GM11168 (cell line): Measurements from ENCODE around the gene FAM83F.
"Not testable (repeated sequence)": the region's sequence is repeated elsewhere in the genome, so short reads cannot be mapped to it uniquely, and the experiment has no call there.

Experiments
- in situ Hi-C: fragments of 300-500 bp; cut with MboI; formaldehyde crosslinking; loops from one replicate; pipeline ENCODE4 v1.12.0; 2022; ENCODE audit warnings: low sequenced_read_pairs; ENCODE audit not compliant: unreplicated experiment

FAM83F gene

GRCh38 chr22:39992088-39992826 lies 2.5 kb upstream of the FAM83F start:
- in situ Hi-C loops = no loop called here

- in situ Hi-C loops = not testable (repeated sequence)
Observed at GRCh38 chr22:39992894-39993293, 1.9 kb upstream of the FAM83F start.

GRCh38 chr22:39994041-39994565 lies 651 bp upstream of the FAM83F start:
- in situ Hi-C loops = no loop called here

- in situ Hi-C loops = no loop called here
Observed at GRCh38 chr22:39995393-39996252, 869 bp downstream of the FAM83F start.

GRCh38 chr22:39996732-39997131 lies 2.0 kb downstream of the FAM83F start:
- in situ Hi-C loops = no loop called here

- in situ Hi-C loops = no loop called here
Observed at GRCh38 chr22:39997421-39997820, 2.7 kb downstream of the FAM83F start.

GRCh38 chr22:39997939-39998726 lies 3.4 kb downstream of the FAM83F start:
- in situ Hi-C loops = no loop called here

- in situ Hi-C loops = no loop called here
Observed at GRCh38 chr22:39999144-39999757, 4.5 kb downstream of the FAM83F start.

- in situ Hi-C loops = no loop called here
Observed at GRCh38 chr22:40000171-40000570, 5.4 kb downstream of the FAM83F start.

- in situ Hi-C loops = no loop called here
Observed at GRCh38 chr22:40001106-40001505, 6.4 kb downstream of the FAM83F start.

- in situ Hi-C loops = no loop called here
Observed at GRCh38 chr22:40001800-40002577, 7.2 kb downstream of the FAM83F start.

GRCh38 chr22:40002935-40003715 lies 8.4 kb downstream of the FAM83F start:
- in situ Hi-C loops = no loop called here

- in situ Hi-C loops = no loop called here
Observed at GRCh38 chr22:40004836-40005235, 10.1 kb downstream of the FAM83F start.

GRCh38 chr22:40006641-40007040 lies 11.9 kb downstream of the FAM83F start:
- in situ Hi-C loops = no loop called here

GRCh38 chr22:40007853-40008710 lies 13.3 kb downstream of the FAM83F start:
- in situ Hi-C loops = no loop called here

GRCh38 chr22:40008726-40009291 lies 14.1 kb downstream of the FAM83F start:
- in situ Hi-C loops = no loop called here

GRCh38 chr22:40009292-40009774 lies 14.6 kb downstream of the FAM83F start:
- in situ Hi-C loops = no loop called here
